Thoracic aorta (tissue), 2 donors: Measurements from ENCODE around the gene PTPN2. TPM values are rescaled to one million over a fixed set of nuclear protein-coding genes. Genes with fewer than 3 reads are reported as not detected.

ENCODE experiments used
- ATAC-seq: fragments of 150-250 bp; one replicate; pipeline ENCODE4 v1.8.0; 2017; ENCODE audit warnings: low read depth; ENCODE audit not compliant: insufficient number of reproducible peaks, low FRiP score
- DNase-seq: peaks from one replicate; pipeline ENCODE4 v3.0.0-alpha.2; 2020; ENCODE audit warnings: low spot score
- H3K27ac ChIP-seq, 2 donors: fragments of 200-600 bp; sonication (generic); 1 replicate in 1 of 2; 2 replicates in 1 of 2; pipeline ENCODE4 v1.5.1; 2016; ENCODE audit warnings: mild to moderate bottlenecking in 2 of 2, moderate library complexity in 2 of 2
- H3K27me3 ChIP-seq: fragments of 200-600 bp; sonication (generic); replicated peaks from 2 replicates; pipeline ENCODE4 v1.6.0; 2016; ENCODE audit warnings: mild to moderate bottlenecking; ENCODE audit not compliant: insufficient read depth
- H3K36me3 ChIP-seq: fragments of 200-600 bp; sonication (generic); one replicate; pipeline ENCODE4 v1.5.1; 2016
- H3K4me1 ChIP-seq, 2 donors: fragments of 200-600 bp; sonication (generic); 1 replicate in 1 of 2; 2 replicates in 1 of 2; pipeline versions ENCODE4 v1.5.1 to v1.6.0; 2016; ENCODE audit warnings: low read depth in 2 of 2, mild to moderate bottlenecking in 1 of 2; ENCODE audit not compliant: control insufficient read depth in 1 of 2
- H3K4me3 ChIP-seq: fragments of 200-600 bp; sonication (generic); 2 replicates; pipeline ENCODE4 v1.5.1; 2016; ENCODE audit warnings: mild to moderate bottlenecking
- H3K9me3 ChIP-seq: fragments of 200-600 bp; sonication (generic); 2 replicates; pipeline ENCODE4 v1.5.1; 2016
- total RNA-seq, 2 donors: library from RNA; depleted of rRNA; stranded (reverse); fragments of >200 nt; gene quantifications; one replicate each; pipeline versions ENCODE4 v1.1.0 to v1.2.3, GENCODE V29; 2016
- TF ChIP-seq, protein P1 (sequence below): fragments of 200-600 bp; sonication (generic); IDR thresholded peaks from one replicate; pipeline ENCODE4 v1.5.1; 2019; ENCODE audit warnings: antibody characterized with exemption

PTPN2 gene
- total RNA-seq, 2 donors from 2014 or later = 29.4 to 62.8 TPM

DNA sequence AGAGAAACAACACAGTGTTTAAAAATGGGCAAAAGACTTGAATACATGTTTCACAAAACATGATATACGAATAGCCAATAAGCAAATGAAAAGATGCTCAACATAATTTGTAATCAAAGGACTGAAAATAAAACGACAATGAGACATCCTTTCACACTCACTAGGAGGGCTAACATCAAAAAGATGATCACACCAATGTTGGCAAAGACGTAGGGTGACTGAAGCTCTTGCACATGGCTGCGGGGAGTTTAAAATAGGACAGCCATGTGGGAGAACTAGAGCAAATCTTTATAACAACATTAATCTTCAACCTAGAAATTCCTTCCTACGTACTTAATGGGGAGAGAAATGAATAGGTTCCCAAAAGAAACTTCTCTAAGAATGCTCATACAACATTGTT, 44.6 kb upstream of the PTPN2 start:
- Histone ChIP-seq H3K27me3 (no peaks in the 10 kb centered on the region), H3K27ac (no peak overlapping the region), H3K4me1 (no peaks in the 10 kb centered on the region), H3K36me3 (no peaks in the 10 kb centered on the region), H3K9me3 (no peaks in the 10 kb centered on the region), H3K4me3 (no peak overlapping the region)
- no peak for DNase-seq
- no peak for ATAC-seq
- TF ChIP-seq, protein P1, sequence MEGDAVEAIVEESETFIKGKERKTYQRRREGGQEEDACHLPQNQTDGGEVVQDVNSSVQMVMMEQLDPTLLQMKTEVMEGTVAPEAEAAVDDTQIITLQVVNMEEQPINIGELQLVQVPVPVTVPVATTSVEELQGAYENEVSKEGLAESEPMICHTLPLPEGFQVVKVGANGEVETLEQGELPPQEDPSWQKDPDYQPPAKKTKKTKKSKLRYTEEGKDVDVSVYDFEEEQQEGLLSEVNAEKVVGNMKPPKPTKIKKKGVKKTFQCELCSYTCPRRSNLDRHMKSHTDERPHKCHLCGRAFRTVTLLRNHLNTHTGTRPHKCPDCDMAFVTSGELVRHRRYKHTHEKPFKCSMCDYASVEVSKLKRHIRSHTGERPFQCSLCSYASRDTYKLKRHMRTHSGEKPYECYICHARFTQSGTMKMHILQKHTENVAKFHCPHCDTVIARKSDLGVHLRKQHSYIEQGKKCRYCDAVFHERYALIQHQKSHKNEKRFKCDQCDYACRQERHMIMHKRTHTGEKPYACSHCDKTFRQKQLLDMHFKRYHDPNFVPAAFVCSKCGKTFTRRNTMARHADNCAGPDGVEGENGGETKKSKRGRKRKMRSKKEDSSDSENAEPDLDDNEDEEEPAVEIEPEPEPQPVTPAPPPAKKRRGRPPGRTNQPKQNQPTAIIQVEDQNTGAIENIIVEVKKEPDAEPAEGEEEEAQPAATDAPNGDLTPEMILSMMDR = no peak

DNA sequence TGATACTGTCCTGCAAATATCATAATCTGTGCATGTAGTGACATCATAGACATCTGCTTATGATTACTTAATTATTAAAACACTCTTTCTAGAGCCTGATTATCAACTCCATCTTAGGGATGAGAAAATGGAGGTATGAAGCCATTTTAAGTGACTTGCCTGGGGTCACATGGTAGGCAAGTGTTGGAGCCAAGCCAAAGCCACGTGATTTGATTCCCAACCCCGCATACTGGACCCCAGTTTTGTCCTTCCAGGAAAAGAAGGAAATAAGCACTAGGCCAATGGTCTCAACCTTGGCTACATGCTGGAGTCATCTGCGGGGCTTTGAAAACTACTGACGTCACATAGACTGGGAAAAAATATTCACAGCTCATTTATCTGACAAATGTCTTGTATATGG, 44.2 kb upstream of the PTPN2 start:
- Histone ChIP-seq H3K36me3 (no peaks in the 10 kb centered on the region), H3K4me3 (no peak overlapping the region), H3K9me3 (no peaks in the 10 kb centered on the region), H3K27me3 (no peaks in the 10 kb centered on the region), H3K27ac (no peak overlapping the region), H3K4me1 (no peaks in the 10 kb centered on the region)
- ATAC-seq = no peak
- no peak for DNase-seq
- TF ChIP-seq, protein P1 = no peak

DNA sequence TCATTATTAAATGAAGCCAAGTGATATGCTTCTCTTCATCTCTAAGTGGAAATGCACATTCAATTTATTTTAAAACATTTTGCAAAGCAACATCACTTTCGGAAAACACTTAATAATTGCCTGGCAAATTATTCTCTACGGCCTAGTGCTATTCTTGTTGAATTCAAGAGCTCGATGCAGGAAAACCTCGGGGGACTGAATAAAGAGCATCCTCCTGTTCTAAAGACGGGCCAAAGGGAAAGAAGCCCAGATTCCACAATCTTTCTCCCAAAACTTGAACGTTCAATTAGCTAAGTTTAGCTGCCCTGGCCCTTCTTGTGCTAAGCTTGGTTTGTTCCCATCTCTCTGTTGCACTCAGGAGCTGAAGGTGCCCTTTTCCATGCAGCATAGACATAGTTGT, 40.6 kb upstream of the PTPN2 start:
- ATAC-seq (no peak), DNase-seq (no peak)
- Histone ChIP-seq H3K27me3 (no peaks in the 10 kb centered on the region), H3K9me3 (no peaks in the 10 kb centered on the region), H3K4me3 (no peak overlapping the region), H3K36me3 (no peaks in the 10 kb centered on the region), H3K4me1 (no peaks in the 10 kb centered on the region), H3K27ac (no peak overlapping the region)
- TF ChIP-seq, protein P1 = no peak

DNA sequence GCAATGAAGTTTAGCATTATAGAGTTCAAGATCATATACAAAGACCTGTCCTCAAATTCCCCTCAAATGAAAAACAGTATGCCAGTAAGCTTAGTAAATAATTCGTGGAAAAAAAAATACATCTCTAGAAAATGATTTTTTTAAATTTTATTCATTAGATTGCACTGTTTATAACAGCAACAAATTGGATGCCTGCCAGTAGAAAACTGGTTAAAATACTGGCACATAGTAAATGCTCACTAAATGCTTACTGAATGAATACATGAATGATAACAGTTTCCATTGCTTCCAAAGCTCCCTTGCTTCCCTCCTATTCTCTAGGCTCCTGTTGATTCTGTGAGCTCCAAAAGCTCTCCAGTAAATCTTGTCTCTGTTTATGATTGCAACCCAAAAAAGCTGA, 38.2 kb upstream of the PTPN2 start:
- Histone ChIP-seq H3K4me3 (no peak overlapping the region), H3K36me3 (no peaks in the 10 kb centered on the region), H3K4me1 (no peaks in the 10 kb centered on the region), H3K27ac (no peak overlapping the region), H3K27me3 (no peaks in the 10 kb centered on the region), H3K9me3 (no peaks in the 10 kb centered on the region)
- DNase-seq (no peak), ATAC-seq (no peak)
- TF ChIP-seq, protein P1 = no peak

DNA sequence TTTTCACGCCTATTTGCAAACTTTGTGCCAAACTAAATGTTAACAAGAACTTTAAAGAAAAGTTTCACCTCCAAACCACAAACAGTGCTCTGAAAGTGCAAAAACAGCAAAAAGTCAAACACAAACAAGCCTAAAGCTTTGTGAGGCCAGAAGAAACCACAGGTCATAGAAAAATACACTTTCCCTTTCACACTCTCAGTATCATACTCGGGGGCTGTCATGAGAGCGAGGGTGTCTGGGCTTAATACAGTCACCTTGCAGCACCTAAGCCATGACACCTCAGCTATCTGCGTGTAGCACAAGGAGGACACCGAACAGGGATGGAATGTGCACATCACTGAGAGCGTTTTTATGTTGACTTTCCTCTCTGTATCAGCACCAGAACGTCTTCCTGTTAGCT, 37.1 kb upstream of the PTPN2 start:
- H3K4me1 ChIP-seq = no peaks in the 10 kb centered on the region
- ATAC-seq = no peak
- no peaks in the 10 kb centered on the region for H3K9me3 ChIP-seq
- H3K4me3 ChIP-seq = no peak overlapping the region
- no peak for DNase-seq
- H3K36me3 ChIP-seq = no peaks in the 10 kb centered on the region
- H3K27me3 ChIP-seq = no peaks in the 10 kb centered on the region
- H3K27ac ChIP-seq = no peak overlapping the region
- TF ChIP-seq, protein P1 = no peak
